ENCODE data around the gene TMEM123. TPM values are rescaled to one million over a fixed set of nuclear protein-coding genes. Genes with fewer than 3 reads are reported as not detected.
A peak's percentile ranks its signal among the peaks of the same experiment; 100 is the strongest.

Gene TMEM123
- total RNA-seq, 4 donors from 2014 or later, result 282 to 506 (median 336) TPM

GRCh38 chr11:102453302-102453695 is 734 bp upstream of the TMEM123 start:
- Histone ChIP-seq H3K27ac (peak overlapping the region; percentile 87 to 97 (median 95)), H3K27me3 (no peaks in the 10 kb centered on the region), H3K9me3 (no peaks in the 10 kb centered on the region), H3K4me3 (replicated peaks in 1 of 3) (peak overlapping the region; percentile 37 to 85 (median 72)), H3K4me1 (peaks cover 46 to 57% of the 10 kb centered on the region in 2 donors), H3K36me3 (no peaks in the 10 kb centered on the region)
- no peak for TF ChIP-seq CTCF (IDR thresholded peaks at IDR 0.05)
- no peak for TF ChIP-seq POLR2A (IDR thresholded peaks at IDR 0.05)
- intact Hi-C loops (cut with DNase I), result no loop called here
- DNase-seq, result peak; percentile 37 to 59
- 4% methylated on average over 8 of the region's 8 CpGs for WGBS, 2 donors

GRCh38 chr11:102451681-102452460 is 694 bp downstream of the TMEM123 start:
- Histone ChIP-seq H3K27me3 (no peaks in the 10 kb centered on the region), H3K36me3 (no peaks in the 10 kb centered on the region), H3K4me3 (replicated peaks in 1 of 3) (peak overlapping the region; percentile 37 to 85 (median 72)), H3K9me3 (no peaks in the 10 kb centered on the region), H3K27ac (peak overlapping the region; percentile 87 to 97 (median 95)), H3K4me1 (peaks cover 51 to 61% of the 10 kb centered on the region in 2 donors)
- intact Hi-C loops (cut with DNase I), result no loop called here
- peak in 1 of 2 donors; percentile 79 for TF ChIP-seq POLR2A (IDR thresholded peaks at IDR 0.05)
- no peak for TF ChIP-seq CTCF (IDR thresholded peaks at IDR 0.05)
- DNase-seq, result peak; percentile 64 to 69
- whole genome bisulfite sequencing, 2 donors, result 0 to 1% methylated on average over 27 to 30 of the region's 55 CpGs

GRCh38 chr11:102451041-102451680 is 1.4 kb downstream of the TMEM123 start:
- intact Hi-C loops (cut with DNase I), result no loop called here
- no peaks in the 10 kb centered on the region for H3K9me3 ChIP-seq
- no peaks in the 10 kb centered on the region for H3K36me3 ChIP-seq
- H3K4me1 ChIP-seq, result peaks cover 54 to 65% of the 10 kb centered on the region in 2 donors
- H3K4me3 ChIP-seq (replicated peaks in 1 of 3), result peak overlapping the region; percentile 37 to 85 (median 72)
- H3K27me3 ChIP-seq, result no peaks in the 10 kb centered on the region
- no peak for TF ChIP-seq CTCF (IDR thresholded peaks at IDR 0.05)
- no peak for TF ChIP-seq POLR2A (IDR thresholded peaks at IDR 0.05)
- DNase-seq, result no peak
- H3K27ac ChIP-seq, result peak overlapping the region; percentile 87 to 97 (median 95)
- WGBS, 2 donors, result 34 to 45% methylated on average over 6 of the region's 6 CpGs

- Histone ChIP-seq H3K27ac (peak overlapping the region; percentile 59 to 97 (median 95)), H3K36me3 (peaks cover 0 to 3% of the 10 kb centered on the region in 2 donors), H3K27me3 (no peaks in the 10 kb centered on the region), H3K4me1 (peaks cover 50 to 58% of the 10 kb centered on the region in 2 donors), H3K9me3 (no peaks in the 10 kb centered on the region), H3K4me3 (replicated peaks in 1 of 3) (no peak overlapping the region)
- WGBS, 2 donors, result 84 to 92% methylated on average over 7 of the region's 7 CpGs
- TF ChIP-seq CTCF (IDR thresholded peaks at IDR 0.05), result no peak
- TF ChIP-seq POLR2A (IDR thresholded peaks at IDR 0.05), result no peak
- no peak for DNase-seq
- intact Hi-C loops (cut with DNase I), result no loop called here
Observed at GRCh38 chr11:102449651-102450570, 2.7 kb downstream of the TMEM123 start.
